ENCODE data around the gene TNRC6B.

GRCh38 chr22:40265783-40266182 is 88.1 kb downstream of the TNRC6B start:
- TF ChIP-seq, protein P1, sequence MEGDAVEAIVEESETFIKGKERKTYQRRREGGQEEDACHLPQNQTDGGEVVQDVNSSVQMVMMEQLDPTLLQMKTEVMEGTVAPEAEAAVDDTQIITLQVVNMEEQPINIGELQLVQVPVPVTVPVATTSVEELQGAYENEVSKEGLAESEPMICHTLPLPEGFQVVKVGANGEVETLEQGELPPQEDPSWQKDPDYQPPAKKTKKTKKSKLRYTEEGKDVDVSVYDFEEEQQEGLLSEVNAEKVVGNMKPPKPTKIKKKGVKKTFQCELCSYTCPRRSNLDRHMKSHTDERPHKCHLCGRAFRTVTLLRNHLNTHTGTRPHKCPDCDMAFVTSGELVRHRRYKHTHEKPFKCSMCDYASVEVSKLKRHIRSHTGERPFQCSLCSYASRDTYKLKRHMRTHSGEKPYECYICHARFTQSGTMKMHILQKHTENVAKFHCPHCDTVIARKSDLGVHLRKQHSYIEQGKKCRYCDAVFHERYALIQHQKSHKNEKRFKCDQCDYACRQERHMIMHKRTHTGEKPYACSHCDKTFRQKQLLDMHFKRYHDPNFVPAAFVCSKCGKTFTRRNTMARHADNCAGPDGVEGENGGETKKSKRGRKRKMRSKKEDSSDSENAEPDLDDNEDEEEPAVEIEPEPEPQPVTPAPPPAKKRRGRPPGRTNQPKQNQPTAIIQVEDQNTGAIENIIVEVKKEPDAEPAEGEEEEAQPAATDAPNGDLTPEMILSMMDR (IDR thresholded peaks at IDR 0.05), result no peak
- no peak for TF ChIP-seq POLR2A (IDR thresholded peaks at IDR 0.05)

Data from right lobe of liver (tissue), 4 donors.